Measurements from ENCODE around the gene BICRA.

DNA sequence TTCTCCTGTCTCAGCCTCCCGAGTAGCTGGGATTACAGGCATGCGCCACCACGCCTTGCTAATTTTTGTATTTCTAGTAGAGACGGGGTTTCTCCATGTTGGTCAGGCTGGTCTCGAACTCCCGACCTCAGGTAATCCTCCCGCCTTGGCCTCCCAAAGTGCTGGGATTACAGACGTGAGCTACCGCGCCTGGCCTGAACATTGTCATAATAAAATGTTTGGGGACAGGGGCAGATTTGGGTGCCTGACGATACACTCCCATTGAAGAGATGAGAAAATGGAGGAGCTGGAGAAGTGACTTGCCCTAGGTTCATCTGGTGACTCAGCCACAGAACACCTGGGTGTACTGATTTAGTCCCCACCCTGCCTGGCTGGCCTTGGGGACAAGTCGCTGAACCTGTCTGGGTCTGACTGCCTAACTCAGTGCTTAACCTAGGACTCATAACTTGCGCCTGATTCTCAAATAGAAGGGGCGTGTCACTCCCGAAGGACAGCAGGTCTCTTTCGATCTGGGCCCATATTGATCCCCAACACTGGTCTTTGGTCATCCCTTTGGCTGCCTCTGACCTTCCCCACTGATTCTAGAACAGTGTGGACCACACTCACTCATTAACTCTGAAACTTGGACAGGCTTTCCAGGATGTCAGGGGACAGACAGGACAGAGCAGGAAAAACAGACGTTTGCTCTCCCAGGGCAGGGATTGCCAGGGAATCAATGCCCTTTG is 7.6 kb upstream of the BICRA start:
- TF ChIP-seq, protein P1, sequence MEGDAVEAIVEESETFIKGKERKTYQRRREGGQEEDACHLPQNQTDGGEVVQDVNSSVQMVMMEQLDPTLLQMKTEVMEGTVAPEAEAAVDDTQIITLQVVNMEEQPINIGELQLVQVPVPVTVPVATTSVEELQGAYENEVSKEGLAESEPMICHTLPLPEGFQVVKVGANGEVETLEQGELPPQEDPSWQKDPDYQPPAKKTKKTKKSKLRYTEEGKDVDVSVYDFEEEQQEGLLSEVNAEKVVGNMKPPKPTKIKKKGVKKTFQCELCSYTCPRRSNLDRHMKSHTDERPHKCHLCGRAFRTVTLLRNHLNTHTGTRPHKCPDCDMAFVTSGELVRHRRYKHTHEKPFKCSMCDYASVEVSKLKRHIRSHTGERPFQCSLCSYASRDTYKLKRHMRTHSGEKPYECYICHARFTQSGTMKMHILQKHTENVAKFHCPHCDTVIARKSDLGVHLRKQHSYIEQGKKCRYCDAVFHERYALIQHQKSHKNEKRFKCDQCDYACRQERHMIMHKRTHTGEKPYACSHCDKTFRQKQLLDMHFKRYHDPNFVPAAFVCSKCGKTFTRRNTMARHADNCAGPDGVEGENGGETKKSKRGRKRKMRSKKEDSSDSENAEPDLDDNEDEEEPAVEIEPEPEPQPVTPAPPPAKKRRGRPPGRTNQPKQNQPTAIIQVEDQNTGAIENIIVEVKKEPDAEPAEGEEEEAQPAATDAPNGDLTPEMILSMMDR (IDR thresholded peaks at IDR 0.05 in 4 of 5, conservative IDR thresholded peaks at IDR 0.05 in 1 of 5), result no peak
- TF ChIP-seq POLR2A (IDR thresholded peaks at IDR 0.05), result no peak

Measured in gastrocnemius medialis (tissue), 4 donors.